DND-41 (cell line): ENCODE measurements around the gene SUMF2.
"Not testable (repeated sequence)": the region's sequence is repeated elsewhere in the genome, so short reads cannot be mapped to it uniquely, and the experiment has no call there.

Source experiments
- ATAC-seq: fragments of 200-7000 bp; cut with Tn5 transposase; 3 replicates; pipeline ENCODE4 v1.9.1; 2021; ENCODE audit warnings: low read depth; ENCODE audit not compliant: insufficient read depth
- DNase-seq: peaks from one replicate; pipeline ENCODE4 v3.0.0-alpha.2; 2020
- H2AFZ ChIP-seq: 2 replicates; pipeline ENCODE4 v1.6.0; 2012; ENCODE audit warnings: low read depth, low read length
- H3K27ac ChIP-seq: 2 replicates; pipeline ENCODE4 v1.5.1; 2012; ENCODE audit warnings: low read length, inconsistent platforms
- H3K27me3 ChIP-seq: fragments of 200-600 bp; sonication (generic); 2 replicates; pipeline ENCODE4 v1.6.0; 2012; ENCODE audit warnings: low read length, mild to moderate bottlenecking, inconsistent platforms; ENCODE audit not compliant: insufficient read depth, poor library complexity
- H3K36me3 ChIP-seq: 2 replicates; pipeline ENCODE4 v1.5.1; 2012; ENCODE audit warnings: low read length, inconsistent platforms; ENCODE audit not compliant: insufficient read depth
- H3K4me1 ChIP-seq: 2 replicates; pipeline ENCODE4 v1.5.1; 2012; ENCODE audit warnings: mild to moderate bottlenecking, low read length; ENCODE audit not compliant: insufficient read depth
- H3K4me2 ChIP-seq: 2 replicates; pipeline ENCODE4 v1.6.0; 2012; ENCODE audit warnings: mild to moderate bottlenecking, moderate library complexity, low read length, inconsistent platforms; ENCODE audit not compliant: insufficient read depth
- H3K4me3 ChIP-seq, 2 experiments: fragments of 200-600 bp in 1 of 2; shearing (Covaris generic) in 1 of 2; 2 replicates each; pipeline ENCODE4 v1.5.1; 2012 to 2016; ENCODE audit warnings: inconsistent platforms in 2 of 2, low read length in 2 of 2, mild to moderate bottlenecking in 2 of 2, low read depth in 1 of 2, moderate library complexity in 1 of 2
- H3K79me2 ChIP-seq: 2 replicates; pipeline ENCODE4 v1.6.0; 2012; ENCODE audit warnings: low read length, inconsistent platforms; ENCODE audit not compliant: insufficient read depth
- H3K9ac ChIP-seq: 2 replicates; pipeline ENCODE4 v1.6.0; 2012; ENCODE audit warnings: low read depth, mild to moderate bottlenecking, inconsistent platforms, low read length, moderate library complexity
- H3K9me3 ChIP-seq: 2 replicates; pipeline ENCODE4 v1.5.1; 2012; ENCODE audit warnings: low read length, moderate library complexity, mild to moderate bottlenecking, inconsistent platforms; ENCODE audit not compliant: insufficient read depth, severe bottlenecking
- H4K20me1 ChIP-seq: 2 replicates; pipeline ENCODE4 v1.6.0; 2012; ENCODE audit warnings: low read length; ENCODE audit not compliant: insufficient read depth
- EZH2 ChIP-seq: IDR thresholded peaks from 3 replicates; pipeline ENCODE4 v1.6.1; 2012; ENCODE audit warnings: borderline replicate concordance, low read depth, mild to moderate bottlenecking, moderate library complexity, low read length, inconsistent platforms; ENCODE audit not compliant: severe bottlenecking
- TF ChIP-seq, protein P1 (sequence below): IDR thresholded peaks from 2 replicates; pipeline ENCODE4 v1.5.1; 2012; ENCODE audit warnings: borderline replicate concordance, low read length, moderate library complexity, mild to moderate bottlenecking; ENCODE audit not compliant: poor library complexity, severe bottlenecking; ENCODE audit errors: extremely low read depth

SUMF2 gene

DNA sequence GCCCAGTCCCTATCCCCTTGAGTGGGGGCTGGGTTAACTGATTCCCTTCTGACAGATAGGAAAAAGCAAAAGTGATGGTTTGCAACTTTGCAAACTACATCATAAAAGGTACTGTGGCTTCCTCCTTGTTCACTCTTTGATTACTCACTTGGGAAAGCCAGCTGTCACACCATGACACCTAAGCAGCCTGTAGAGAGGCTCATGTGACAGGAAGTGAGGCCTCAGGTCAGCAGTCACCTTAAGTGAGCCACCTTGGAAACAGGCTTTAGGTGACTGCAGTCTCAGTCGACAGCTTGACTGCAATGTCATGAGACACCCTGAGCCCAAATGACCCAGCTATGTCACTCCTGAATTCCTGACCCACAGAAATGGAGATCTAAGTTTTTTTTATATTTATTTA is 46.5 kb downstream of the SUMF2 start:
- H3K9ac ChIP-seq: no peak overlapping the region
- H3K4me1 ChIP-seq: peaks cover 8% of the 10 kb centered on the region
- peaks cover 4% of the 10 kb centered on the region for H3K9me3 ChIP-seq

DNA sequence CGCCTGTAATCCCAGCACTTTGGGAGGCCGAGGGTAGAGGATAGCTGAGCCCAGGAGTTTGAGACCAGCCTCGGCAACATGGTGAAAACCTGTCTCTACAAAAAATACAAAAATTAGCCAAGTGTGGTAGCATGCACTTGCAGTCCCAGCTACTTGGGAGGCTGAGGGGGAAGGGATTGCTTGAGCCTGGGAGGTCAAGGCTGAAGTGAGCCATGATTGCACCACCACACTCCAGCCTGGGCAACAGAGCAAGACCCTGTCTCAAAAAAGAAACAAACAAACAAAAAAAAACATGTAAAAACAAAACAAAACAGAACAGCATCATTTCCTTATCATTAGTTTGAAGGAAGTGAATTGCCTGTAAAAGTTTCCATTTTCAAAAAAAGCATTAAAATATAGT is 48.2 kb downstream of the SUMF2 start:
- H3K36me3 ChIP-seq, H3K4me2 ChIP-seq, DNase-seq, H3K4me1 ChIP-seq, H3K79me2 ChIP-seq, H2AFZ ChIP-seq, H3K4me3 ChIP-seq, H3K9me3 ChIP-seq, H3K27ac ChIP-seq, H4K20me1 ChIP-seq, H3K27me3 ChIP-seq, ATAC-seq, H3K9ac ChIP-seq: not testable (repeated sequence)

More for the DNA sequence above, 46.5 kb downstream of the SUMF2 start:
- no peak overlapping the region for H3K4me2 ChIP-seq
- no peak overlapping the region for H3K4me3 ChIP-seq
- ATAC-seq: no peak
- H3K27ac ChIP-seq: no peak overlapping the region
- no peak overlapping the region for H2AFZ ChIP-seq
- H3K79me2 ChIP-seq: peaks cover 14% of the 10 kb centered on the region
- no peaks in the 10 kb centered on the region for H3K36me3 ChIP-seq
- H4K20me1 ChIP-seq: peaks cover 5% of the 10 kb centered on the region
- no peaks in the 10 kb centered on the region for H3K27me3 ChIP-seq
- no peak for TF ChIP-seq EZH2
- TF ChIP-seq, protein P1, sequence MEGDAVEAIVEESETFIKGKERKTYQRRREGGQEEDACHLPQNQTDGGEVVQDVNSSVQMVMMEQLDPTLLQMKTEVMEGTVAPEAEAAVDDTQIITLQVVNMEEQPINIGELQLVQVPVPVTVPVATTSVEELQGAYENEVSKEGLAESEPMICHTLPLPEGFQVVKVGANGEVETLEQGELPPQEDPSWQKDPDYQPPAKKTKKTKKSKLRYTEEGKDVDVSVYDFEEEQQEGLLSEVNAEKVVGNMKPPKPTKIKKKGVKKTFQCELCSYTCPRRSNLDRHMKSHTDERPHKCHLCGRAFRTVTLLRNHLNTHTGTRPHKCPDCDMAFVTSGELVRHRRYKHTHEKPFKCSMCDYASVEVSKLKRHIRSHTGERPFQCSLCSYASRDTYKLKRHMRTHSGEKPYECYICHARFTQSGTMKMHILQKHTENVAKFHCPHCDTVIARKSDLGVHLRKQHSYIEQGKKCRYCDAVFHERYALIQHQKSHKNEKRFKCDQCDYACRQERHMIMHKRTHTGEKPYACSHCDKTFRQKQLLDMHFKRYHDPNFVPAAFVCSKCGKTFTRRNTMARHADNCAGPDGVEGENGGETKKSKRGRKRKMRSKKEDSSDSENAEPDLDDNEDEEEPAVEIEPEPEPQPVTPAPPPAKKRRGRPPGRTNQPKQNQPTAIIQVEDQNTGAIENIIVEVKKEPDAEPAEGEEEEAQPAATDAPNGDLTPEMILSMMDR: no peak
- DNase-seq: no peak

DNA sequence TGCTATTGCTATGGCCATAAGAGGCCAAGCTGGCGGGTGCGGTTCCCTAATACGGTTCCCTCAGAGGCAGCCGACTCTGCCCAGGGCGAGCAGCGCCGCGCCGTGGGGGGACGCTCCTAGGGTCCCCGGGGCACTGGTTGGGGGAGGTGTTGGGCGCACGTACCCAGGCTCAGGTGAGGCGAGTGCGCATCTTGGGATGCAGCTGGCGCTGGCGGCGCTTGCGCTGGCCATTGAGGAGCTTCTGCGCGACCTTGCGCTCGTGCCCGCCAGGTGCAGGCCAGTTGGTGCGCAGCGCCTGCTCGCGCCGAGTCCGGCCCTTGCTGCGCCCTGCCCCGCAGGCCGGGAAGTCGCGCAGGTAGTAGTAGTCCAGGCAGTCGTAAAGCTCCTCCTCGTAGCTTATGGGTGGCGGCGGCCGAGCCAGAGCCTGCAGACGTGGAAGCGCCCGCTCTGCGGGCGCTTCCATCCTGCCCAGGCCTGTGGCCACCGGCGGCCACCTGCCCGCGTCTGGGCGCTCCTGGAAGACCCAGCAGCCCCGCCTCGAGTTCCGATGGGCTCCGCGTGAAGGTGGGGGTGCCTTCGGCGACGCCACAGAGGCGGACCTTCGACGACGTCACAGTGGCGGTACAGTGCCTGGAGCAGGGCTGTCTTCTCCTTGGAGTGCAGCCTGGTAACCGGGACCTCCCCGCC is 51.9 kb downstream of the SUMF2 start, which contains the start of gene NUPR2:
TSS of gene NUPR2 (minus strand) at position 566 of the 687 bp plus-strand sequence. CDS start at position 463, 103 bp downstream.
- no peak within 1 kb of the TSS for H3K27ac ChIP-seq
- H3K4me1 ChIP-seq: no peaks in the 10 kb centered on the region
- no peak within 1 kb of the TSS for H3K9ac ChIP-seq
- H3K36me3 ChIP-seq: no peaks in the 10 kb centered on the region
- TF ChIP-seq, protein P1: no peak
- no peak for TF ChIP-seq EZH2
- H3K4me3 ChIP-seq: no peak within 1 kb of the TSS
- H4K20me1 ChIP-seq: no peaks in the 10 kb centered on the region
- no peaks in the 10 kb centered on the region for H3K27me3 ChIP-seq
- H3K4me2 ChIP-seq: no peak within 1 kb of the TSS
- no peak within 1 kb of the TSS for H2AFZ ChIP-seq
- no peaks in the 10 kb centered on the region for H3K9me3 ChIP-seq
- DNase-seq (no peak), ATAC-seq (no peak)
- H3K79me2 ChIP-seq: no peaks in the 10 kb centered on the region

DNA sequence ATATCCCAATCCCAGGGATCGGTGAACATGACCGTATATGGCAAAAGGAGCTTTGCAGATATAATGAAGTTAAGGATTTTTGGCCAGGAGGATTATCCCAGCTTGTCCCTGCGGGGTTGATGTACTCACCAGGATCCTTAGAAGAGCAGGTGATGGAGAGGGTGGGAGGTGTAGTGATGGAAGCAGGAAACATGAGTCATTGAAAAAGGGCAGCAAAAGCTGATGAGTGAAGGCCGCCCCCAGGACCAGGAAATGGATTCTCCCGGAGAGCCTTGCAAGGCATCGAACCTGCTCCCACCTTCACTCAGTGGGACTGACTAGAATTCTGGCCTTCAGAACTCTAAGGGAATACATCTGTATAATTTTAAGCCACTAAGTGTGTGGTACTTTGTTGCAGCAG is 57.4 kb downstream of the SUMF2 start:
- Histone ChIP-seq H3K27me3 (no peaks in the 10 kb centered on the region), H3K4me3 (no peak overlapping the region), H3K79me2 (no peaks in the 10 kb centered on the region), H3K27ac (no peak overlapping the region), H2AFZ (no peak overlapping the region), H3K36me3 (no peaks in the 10 kb centered on the region), H3K4me2 (no peak overlapping the region), H3K9me3 (no peaks in the 10 kb centered on the region), H3K9ac (no peak overlapping the region), H3K4me1 (no peaks in the 10 kb centered on the region), H4K20me1 (no peaks in the 10 kb centered on the region)
- no peak for TF ChIP-seq EZH2
- TF ChIP-seq, protein P1: no peak
- ATAC-seq (no peak), DNase-seq (no peak)
